Activated naive CD8-positive, alpha-beta T cell treated with anti-CD3 and anti-CD28 coated beads, Interleukin-2, amount 50 U/mL, for 16 hours (primary cell): ENCODE measurements around the gene DNAJA3.

Experiments used
- DNase-seq: peaks from one replicate; pipeline ENCODE4 v3.0.0-alpha.2; 2020; ENCODE audit warnings: low read depth, low spot score

DNAJA3 gene

DNA sequence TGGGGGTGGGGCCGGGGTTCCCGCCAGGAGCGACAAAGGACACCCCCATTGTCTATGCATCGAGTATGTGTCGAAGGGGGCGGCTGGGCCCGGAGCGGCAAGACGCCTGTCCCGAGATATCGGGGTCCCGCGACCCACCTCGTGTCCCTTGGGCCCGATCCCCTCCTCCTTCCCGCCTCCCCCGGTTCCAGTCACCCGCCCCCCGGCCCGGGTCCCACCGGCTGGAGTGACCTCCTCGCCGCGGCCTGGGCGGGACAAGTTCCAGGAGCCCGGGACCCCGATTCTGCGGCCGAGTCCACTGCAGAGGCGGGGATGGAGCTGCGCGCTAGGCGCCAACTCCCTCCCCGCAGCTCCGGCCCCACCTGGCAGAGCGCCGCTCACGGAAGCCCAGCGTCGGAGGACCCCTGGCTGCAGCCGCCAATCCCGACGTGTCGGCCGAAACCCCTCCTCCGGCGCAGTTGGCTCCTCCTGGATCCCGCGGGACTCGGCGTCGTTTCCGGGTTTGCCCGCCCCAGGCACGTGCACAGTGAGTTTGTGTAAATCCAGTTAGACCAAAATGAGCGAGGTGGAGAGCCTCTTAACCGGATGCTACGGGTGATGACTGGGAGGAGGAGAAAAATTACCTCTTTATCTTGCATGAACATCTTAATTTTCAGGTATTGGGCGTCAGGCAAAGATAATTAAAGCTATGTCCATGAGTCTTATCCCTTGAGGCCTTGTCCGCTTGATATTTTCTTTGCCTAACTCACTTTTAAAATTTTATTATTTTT is 48.7 kb downstream of the DNAJA3 start, which contains the start of gene NMRAL1:
Gene NMRAL1, minus strand, starts transcription at position 434 of the 770 bp plus-strand sequence. CDS start 493 bp downstream, outside the sequence.
- peak; percentile 58 for DNase-seq

- peak; percentile 88 for DNase-seq
Observed at GRCh38 chr16:4475880-4476788, 50.5 kb downstream of the DNAJA3 start, which contains the start of gene HMOX2. Gene HMOX2, plus strand, starts transcription at chr16:4476398. Its CDS starts 29,127 bp downstream, at chr16:4505525.

- no peak for DNase-seq
Observed at GRCh38 chr16:4477966-4478365, 52.3 kb downstream of the DNAJA3 start.

DNA sequence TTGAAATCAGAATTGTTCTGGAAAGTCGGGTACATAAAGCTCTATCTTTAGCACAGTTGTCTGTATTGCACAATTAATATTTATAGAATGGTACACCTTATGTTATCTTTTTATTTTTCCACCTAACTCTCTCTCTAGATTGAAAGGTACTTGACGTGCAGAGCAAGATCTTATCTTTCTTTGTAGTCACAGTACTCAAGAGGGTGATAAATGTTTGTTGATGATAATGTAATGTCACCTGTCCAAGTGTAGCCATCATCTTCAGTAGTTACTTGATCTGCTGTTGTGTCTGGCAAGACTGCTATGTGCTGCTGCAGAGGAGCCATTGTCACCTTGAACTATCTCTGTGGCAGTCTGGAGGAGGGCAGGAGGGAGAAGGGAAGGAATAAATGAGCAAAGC is 55.9 kb downstream of the DNAJA3 start:
- DNase-seq = no peak

DNA sequence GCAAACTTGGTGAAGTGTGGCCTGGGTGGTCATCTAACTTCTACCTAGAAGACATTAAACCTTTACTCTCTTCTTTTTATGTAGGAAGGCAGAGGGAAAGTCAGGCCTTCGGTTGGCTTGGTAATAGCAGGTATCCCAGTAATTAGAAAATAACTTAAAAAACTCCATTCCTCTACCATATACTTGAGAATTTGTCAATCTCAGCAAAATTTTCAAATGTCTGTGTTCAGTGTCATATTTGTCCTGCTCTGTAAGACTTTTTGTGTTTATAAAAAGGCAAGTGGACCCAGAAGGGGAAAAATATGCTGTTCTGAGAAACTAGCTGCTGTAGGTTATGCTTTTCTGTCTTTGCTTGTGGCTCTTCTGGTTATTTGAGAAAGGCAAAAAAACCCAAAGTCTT is 56.3 kb downstream of the DNAJA3 start:
- no peak for DNase-seq

DNA sequence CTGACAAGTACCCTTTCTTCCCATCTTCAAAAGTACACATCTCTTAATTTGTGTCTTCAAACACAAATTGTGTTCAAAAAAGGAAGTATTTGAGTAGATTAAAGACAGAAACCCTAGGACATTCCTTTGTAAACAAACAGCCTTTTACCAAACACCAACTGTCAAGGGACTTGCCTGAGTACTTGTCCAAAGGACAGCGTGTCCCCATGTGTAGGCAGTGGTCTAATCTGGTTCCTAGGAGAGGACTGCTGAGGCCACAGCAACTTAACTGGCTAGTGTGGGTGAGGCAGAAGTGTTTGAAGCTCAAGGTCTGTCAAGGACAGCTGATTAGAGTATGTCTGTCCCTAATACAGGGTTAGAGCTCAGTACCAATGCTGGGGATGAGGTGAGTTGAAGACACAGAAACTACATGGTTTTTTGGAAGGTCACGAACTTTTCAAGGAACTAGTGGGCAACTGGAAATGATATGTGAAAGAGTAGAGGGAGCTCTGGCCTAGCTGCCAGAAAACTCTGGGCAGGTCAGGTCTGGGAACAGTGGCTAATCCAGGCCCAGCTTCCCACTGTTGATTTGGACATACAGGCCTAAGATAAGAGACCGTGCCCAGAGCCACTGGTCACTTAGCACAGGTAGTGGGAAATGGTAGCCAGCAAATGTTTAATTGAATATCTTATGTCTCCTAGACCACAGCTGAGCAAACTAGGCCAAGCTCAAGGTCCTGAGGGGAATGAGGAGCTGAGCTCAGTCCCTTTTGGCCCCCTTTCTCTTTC is 60.6 kb downstream of the DNAJA3 start:
- no peak for DNase-seq

DNA sequence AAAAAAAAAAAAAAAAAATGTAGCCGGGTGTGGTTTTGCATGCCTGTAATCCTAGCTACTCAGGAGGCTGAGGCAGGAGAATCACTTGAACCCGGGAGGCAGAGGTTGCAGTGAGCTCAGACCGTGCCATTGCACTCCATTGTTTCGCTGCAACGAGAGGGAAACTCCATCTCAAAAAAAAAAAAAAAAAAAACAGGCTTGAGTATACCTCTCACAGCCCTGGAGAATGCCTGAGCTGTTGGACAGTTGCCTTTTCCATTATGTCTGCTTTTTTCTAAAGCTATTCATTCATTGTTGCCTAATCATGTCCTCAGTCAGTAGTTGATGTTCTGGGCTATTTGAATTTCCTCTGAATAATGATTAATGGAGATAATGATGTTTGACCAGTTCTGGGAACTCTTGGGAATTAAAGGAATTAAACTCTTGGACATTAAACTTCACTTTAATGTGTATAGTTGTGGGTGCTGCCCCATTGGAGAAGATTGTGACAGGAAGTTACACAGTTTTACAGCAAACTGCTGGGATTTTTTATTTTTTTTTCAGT is 62.4 kb downstream of the DNAJA3 start:
- no peak for DNase-seq

- DNase-seq = no peak
Observed at GRCh38 chr16:4488499-4488967, 62.9 kb downstream of the DNAJA3 start.

DNA sequence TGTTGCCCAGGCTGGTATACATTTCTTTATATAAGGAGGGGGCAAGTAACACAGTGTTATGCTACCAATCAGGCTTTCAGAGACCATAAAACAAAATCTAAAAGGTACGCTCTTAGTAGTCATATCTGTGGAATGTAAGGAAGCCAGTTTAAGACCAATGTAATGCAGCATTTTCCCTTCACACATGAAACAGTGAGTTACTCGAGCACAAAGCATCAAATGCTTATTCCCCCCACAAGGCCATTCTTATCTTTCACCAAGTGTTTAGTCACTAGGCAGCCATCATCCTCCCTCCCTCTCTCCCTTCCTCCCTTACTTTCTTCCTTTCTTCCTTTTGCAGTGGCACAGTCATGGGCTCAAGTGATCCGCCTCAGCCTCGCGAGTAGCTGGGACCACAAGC is 63.4 kb downstream of the DNAJA3 start:
- DNase-seq = no peak

DNA sequence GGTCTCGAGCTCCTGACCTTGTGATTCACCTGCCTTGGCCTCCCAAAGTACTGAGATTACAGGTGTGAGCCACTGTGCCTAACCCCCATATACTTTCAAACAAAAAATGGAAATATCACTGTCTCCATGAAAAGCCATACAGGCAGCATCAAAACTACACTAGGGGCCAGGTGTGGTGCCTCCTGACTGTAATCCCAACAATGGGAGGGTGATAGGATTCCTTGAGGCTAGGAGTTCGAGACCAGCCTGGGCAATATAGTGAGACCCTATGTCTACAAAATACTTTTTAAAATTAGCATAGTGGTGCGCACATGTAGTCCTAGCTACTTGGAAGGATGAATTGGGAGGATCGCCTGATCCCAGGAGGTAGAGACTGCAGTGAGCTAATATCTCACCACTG is 66.2 kb downstream of the DNAJA3 start:
- DNase-seq = no peak

DNA sequence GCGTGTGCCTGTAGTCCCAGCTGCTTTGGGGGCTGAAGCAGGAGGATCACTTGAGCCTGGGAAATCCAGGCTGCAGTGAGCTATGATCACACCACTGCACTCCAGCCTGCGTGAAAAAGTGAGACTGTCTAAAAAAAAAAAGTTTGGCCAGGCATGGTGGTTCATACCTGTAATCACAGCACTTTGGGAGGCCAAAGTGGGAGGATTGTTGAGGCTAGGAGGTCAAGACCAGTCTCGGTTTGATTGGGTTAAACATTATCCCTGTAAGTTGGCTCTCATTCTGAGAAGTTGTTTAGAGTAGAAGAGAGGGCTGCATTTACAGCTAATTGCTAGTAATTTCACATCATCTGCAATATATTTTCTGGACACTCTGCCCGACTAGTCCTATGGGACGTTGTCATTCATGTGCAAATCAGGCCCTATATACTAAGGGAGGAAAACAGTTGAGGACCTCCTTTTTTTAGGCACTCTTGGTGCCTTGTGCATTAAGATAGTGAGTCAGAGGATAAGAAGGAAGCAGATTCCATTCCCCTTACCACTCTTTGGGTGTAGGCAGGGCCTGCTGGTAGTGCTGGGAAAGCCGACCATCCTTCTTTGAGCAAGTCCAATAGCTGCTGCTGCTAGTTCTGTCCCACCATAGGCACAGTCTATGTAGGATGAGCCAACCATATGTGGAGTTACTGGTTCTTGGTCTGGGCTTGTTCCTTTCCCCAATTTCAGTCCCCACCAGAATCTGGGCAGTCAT is 69.2 kb downstream of the DNAJA3 start:
- DNase-seq = no peak

- no peak for DNase-seq
Observed at GRCh38 chr16:4495766-4496165, 70.1 kb downstream of the DNAJA3 start.

DNA sequence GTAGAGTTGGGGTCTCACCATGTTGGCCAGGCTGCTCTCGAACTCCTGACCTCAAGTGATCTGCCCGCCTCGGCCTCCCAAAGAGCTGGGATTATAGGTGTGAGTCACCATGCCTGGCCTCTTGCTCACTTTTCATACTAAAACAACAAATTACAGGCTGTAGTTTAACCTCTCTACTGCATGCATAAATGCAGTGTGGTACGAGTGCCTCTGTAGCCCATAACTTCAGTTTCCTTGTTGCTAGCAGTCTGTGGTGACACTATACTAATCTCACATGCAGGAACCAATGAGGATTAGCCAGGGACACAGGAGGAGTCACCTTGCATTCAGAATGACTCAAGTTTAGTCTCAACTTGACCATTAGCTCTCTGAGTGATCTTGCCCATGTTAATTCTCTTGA is 70.6 kb downstream of the DNAJA3 start:
- DNase-seq = no peak

DNA sequence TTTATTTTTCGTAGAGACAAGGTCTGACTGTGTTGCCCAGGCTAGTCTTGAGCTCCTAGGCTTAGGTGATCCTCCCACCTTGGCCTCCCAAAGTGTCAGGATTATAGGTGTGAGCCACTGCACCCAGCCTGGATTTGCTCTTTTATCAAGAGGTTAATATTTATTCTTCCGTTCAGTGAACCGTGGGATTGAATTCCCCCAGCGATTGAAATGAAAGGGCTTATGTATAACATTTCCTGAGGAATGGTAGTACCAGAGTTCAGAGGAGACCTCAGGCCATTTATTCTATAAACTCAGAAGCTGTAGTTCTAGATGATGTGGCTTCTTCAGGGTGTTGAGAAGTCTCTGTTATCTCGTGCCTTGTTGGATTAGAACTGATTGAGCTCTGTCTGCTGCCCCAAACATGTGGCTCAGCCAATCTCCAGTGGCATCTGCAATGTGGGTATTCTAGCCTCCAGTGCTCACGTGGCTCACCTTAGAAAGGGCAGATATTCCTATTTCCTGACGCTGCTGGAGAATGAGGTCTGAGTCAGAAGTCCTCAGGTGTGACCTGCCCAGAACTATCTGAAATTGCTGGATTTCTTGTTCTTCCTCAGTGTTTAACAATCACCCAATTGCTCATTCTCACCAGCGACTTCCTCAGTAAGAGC is 73.0 kb downstream of the DNAJA3 start:
- no peak for DNase-seq

- DNase-seq = no peak
Observed at GRCh38 chr16:4499196-4499555, 73.5 kb downstream of the DNAJA3 start.

DNA sequence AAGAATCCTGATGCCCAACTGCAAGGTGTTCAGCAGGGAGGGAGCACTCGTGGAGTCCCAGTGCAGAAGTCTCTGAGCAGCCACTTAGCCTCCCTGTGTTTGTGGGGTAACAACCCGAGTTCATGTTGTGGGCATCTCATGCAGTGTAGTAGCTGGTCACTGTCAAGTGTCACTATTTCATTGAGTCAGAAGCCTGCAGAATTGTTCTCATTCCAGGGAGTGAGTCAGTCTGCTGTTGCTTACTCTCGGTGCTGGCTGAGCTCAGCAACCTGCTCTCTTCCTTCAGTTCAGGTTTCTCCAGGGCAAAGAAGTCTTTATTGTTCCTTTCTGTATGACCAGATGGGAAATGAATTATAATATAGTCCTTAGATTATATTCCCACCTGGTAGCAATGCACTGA is 74.6 kb downstream of the DNAJA3 start:
- DNase-seq = no peak

- DNase-seq = no peak
Observed at GRCh38 chr16:4501071-4501478, 75.4 kb downstream of the DNAJA3 start.

DNA sequence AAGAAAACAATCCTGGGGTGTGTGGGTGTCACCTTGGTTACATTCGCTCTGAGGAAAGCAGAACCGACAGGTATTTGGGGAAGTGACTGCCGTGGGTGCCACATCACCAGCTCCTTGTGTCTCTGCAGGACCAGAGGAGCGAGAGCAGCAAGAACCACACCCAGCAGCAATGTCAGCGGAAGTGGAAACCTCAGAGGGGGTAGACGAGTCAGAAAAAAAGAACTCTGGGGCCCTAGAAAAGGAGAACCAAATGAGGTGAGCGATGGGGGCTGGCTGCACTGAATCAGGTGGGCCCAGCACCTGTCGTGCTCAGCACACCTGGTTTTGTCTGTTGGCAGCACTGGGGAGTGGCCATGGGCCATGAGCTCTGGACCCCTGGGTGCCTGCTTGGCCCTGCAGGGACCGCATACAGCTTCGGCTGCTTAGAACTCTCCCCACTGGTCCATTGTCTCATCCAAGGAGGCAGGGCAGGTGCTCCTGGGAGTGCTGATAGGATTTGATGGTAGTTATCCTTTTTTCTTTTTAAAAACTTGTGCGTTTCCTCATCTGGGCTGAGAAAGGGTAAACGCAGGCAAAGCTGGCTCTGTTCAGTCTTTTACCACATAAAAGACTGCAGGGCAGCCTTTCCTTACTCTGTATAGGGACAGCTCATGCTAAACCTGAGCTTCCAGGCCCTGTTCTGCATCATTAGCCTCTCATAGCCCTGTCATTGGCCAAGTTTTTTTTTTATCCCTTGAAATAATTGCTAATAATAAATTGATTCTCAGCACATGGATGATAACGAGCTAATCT is 79.9 kb downstream of the DNAJA3 start:
- DNase-seq = peak; percentile 11
